ENCODE measurements around the gene CTTNBP2NL. TPM values are rescaled to one million over a fixed set of nuclear protein-coding genes. Genes with fewer than 3 reads are reported as not detected.

The CTTNBP2NL gene
- total and polyA plus RNA-seq, 10 of the 15 experiments (the other 5 are each of a cell fraction or from before 2014, with no cell fraction given): 2.1 to 11.3 (median 5.6) TPM

DNA sequence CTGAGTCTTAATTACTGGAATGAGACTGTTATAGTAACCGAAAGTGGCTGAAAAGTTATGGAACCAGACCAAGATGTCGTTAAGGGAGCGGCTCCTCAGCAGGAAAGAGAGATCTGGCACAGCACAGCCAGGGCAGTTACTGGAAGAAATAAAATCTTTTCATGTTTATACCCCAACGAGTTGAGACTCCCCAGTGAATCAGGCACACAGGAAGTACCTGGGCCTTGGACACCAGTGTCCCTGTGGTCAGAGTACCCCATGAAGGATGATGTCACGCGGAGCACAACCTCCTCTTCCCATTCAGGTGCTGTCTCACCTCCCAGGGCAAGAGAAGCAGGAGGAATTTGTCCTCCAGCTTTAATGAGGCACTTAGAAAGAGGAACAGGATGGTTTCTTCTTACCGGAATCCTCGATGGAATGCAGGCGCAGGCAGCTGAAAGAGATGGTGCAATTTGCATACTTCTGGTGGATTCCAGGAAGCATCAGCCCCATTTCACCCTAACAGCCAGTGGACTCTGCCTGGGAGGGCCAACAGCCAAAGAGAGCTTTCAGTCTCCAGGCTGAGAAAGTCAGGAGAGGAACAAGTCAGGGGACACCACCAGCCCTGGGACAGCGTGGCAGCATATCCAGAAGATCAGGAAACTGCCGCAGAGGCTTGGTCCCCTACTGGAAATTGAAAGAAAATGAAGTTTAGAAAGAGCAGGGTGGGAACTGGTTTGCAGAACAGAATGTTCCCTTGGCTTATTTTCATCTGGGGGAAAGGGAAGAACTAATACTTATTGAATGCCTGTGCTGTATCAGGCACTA lies 35.9 kb upstream of the CTTNBP2NL start:
- peaks cover 6% of the 10 kb centered on the region; the same call in 1 of the 2 replicates for H3K4me1 ChIP-seq (ENCODE audit: control insufficient read depth, insufficient read depth, low read length)
- intact Hi-C loops (cut with micrococcal nuclease; ENCODE audit: unreplicated experiment): no loop called here
- no peak overlapping the region for H3K4me3 ChIP-seq
- no peak overlapping the region for H2AFZ ChIP-seq (ENCODE audit: control insufficient read depth, low read depth, low read length)
- H3K9ac ChIP-seq (ENCODE audit: control insufficient read depth, insufficient read depth, low read length): no peak overlapping the region
- no peaks in the 10 kb centered on the region for H3K79me2 ChIP-seq (ENCODE audit: control insufficient read depth, insufficient read depth, low read length)
- in situ Hi-C loops (cut with MboI): loop anchor here (25.0 kb wide), 1 partner anchor 873 kb away; no protein-coding TSS in a partner anchor
- ChIA-PET RAD21 (ENCODE audit: unreplicated experiment) (interaction anchor here (0.9 to 1.3 kb wide), 2 partner anchors 9 to 253 kb away, joined by 3 to 4 read pairs; no protein-coding TSS in a partner anchor), POLR2A (no interaction called here), SMC1A (ENCODE audit: uncharacterized antibody, unreplicated experiment) (interaction anchor here (1.0 to 4.1 kb wide), 2 partner anchors 8 to 31 kb away, joined by 5 to 38 read pairs; no protein-coding TSS in a partner anchor), CTCF (interaction anchor here (1.0 to 5.9 kb wide), 9 partner anchors 9 to 348 kb away, joined by 3 to 107 read pairs (median 4); no protein-coding TSS in a partner anchor)
- H4K20me1 ChIP-seq (ENCODE audit: control insufficient read depth, insufficient read depth): no peaks in the 10 kb centered on the region
- no peak for FAIRE-seq
- H3K36me3 ChIP-seq (ENCODE audit: control insufficient read depth in 2 of 2, insufficient read depth in 2 of 2, low read length in 1 of 2): no peaks in the 10 kb centered on the region
- WGBS (ENCODE audit: insufficient coverage, insufficient replicate concordance, low lambda C conversion rate, missing lambda C conversion rate): 37% methylated on average over 11 of the region's 11 CpGs
- BruUV-seq (replicated peaks): no TSS peak
- no peak for DNase-seq (ENCODE audit: low read depth, low spot score)
- no peak overlapping the region for H3K27ac ChIP-seq (ENCODE audit: control insufficient read depth, insufficient read depth)
- ATAC-seq: no peak
- no peaks in the 10 kb centered on the region for H3K9me3 ChIP-seq (replicated peaks; ENCODE audit: control insufficient read depth, insufficient read depth, low read length)
- no peak overlapping the region for H3K4me2 ChIP-seq (ENCODE audit: control insufficient read depth, insufficient read depth)
- no peaks in the 10 kb centered on the region for H3K27me3 ChIP-seq (replicated peaks in 1 of 2; ENCODE audit: control insufficient read depth in 2 of 2, insufficient read depth in 2 of 2, low read length in 1 of 2)
- no peak for TF ChIP-seq SUZ12 (IDR thresholded peaks at IDR 0.05; ENCODE audit: unreplicated experiment)
- TF ChIP-seq EED (IDR thresholded peaks at IDR 0.05; ENCODE audit: low read depth): no peak
- TF ChIP-seq FOXM1 (IDR thresholded peaks at IDR 0.05; ENCODE audit: low read depth, low read length): no peak
- no peak for TF ChIP-seq ATF7 (IDR thresholded peaks at IDR 0.05; ENCODE audit: low read depth)
- TF ChIP-seq KAT2A (conservative IDR thresholded peaks at IDR 0.05; ENCODE audit: control insufficient read depth, low read depth, low read length): no peak
- TF ChIP-seq BCLAF1 (IDR thresholded peaks at IDR 0.05): no peak
- TF ChIP-seq E2F4 (IDR thresholded peaks at IDR 0.05; ENCODE audit: low read depth, low read length): no peak
- TF ChIP-seq, protein P1, sequence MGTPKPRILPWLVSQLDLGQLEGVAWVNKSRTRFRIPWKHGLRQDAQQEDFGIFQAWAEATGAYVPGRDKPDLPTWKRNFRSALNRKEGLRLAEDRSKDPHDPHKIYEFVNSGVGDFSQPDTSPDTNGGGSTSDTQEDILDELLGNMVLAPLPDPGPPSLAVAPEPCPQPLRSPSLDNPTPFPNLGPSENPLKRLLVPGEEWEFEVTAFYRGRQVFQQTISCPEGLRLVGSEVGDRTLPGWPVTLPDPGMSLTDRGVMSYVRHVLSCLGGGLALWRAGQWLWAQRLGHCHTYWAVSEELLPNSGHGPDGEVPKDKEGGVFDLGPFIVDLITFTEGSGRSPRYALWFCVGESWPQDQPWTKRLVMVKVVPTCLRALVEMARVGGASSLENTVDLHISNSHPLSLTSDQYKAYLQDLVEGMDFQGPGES (IDR thresholded peaks at IDR 0.05): no peak
- TF ChIP-seq ZBTB11 (CRISPR knock-in tag; IDR thresholded peaks at IDR 0.05): no peak
